Caco-2 (cell line): ENCODE measurements around the gene APBA3. TPM values are rescaled to one million over a fixed set of nuclear protein-coding genes. Genes with fewer than 3 reads are reported as not detected.

Experiments used
- BruUV-seq: library from RNA; stranded (reverse); fragments of 400-500 nt; replicated peaks from 2 replicates; lab custom pipeline; 2021; lab: Mats Ljungman, UMichigan
- CTCF ChIA-PET: fragments of 300-600 bp; sonication (Branson Sonifier 250); formaldehyde crosslinking; loops from one replicate; lab custom pipeline; 2022; ENCODE audit warnings: antibody characterized with exemption; lab: Charles Lee
- POLR2A ChIA-PET: fragments of 300-600 bp; sonication (Branson Sonifier 250); formaldehyde crosslinking; loops from one replicate; lab custom pipeline; 2022; ENCODE audit warnings: antibody characterized with exemption; lab: Charles Lee
- DNase-seq, 2 experiments: peaks; one replicate each; pipeline versions ENCODE4 v3.0.0 to v3.0.0-alpha.2; 2020 to 2022
- H3K27me3 ChIP-seq: replicated peaks from 2 replicates; pipeline ENCODE4 v1.6.0; 2011; ENCODE audit warnings: low read length; ENCODE audit not compliant: control insufficient read depth, insufficient read depth
- H3K36me3 ChIP-seq: 2 replicates; pipeline ENCODE4 v1.5.1; 2011; ENCODE audit warnings: low read length; ENCODE audit not compliant: control insufficient read depth, insufficient read depth
- H3K4me1 ChIP-seq: fragments of 250-450 bp; sonication (Bioruptor Pico); 2 replicates; pipeline ENCODE4 v1.5.1; 2020; ENCODE audit warnings: mild to moderate bottlenecking
- H3K4me3 ChIP-seq: 2 replicates; pipeline ENCODE4 v1.5.1; 2011; ENCODE audit warnings: low read depth, mild to moderate bottlenecking, control low read depth, low read length
- H3K9me3 ChIP-seq: fragments of 250-450 bp; sonication (Bioruptor Pico); 2 replicates; pipeline ENCODE4 v1.5.1; 2020; ENCODE audit warnings: mild to moderate bottlenecking, moderate library complexity
- H3K27ac Mint-ChIP-seq: one replicate; pipeline ENCODE4 v1.8.0; 2022; ENCODE audit warnings: mixed read lengths; ENCODE audit not compliant: unreplicated experiment
- H3K27me3 Mint-ChIP-seq: one replicate; pipeline ENCODE4 v1.8.0; 2022; ENCODE audit warnings: mixed read lengths; ENCODE audit not compliant: insufficient read depth, unreplicated experiment
- H3K36me3 Mint-ChIP-seq: one replicate; pipeline ENCODE4 v1.8.0; 2022; ENCODE audit warnings: mild to moderate bottlenecking, mixed read lengths; ENCODE audit not compliant: insufficient read depth, unreplicated experiment
- H3K4me1 Mint-ChIP-seq: one replicate; pipeline ENCODE4 v1.8.0; 2022; ENCODE audit warnings: low read depth, mixed read lengths; ENCODE audit not compliant: unreplicated experiment
- H3K4me3 Mint-ChIP-seq: one replicate; pipeline ENCODE4 v1.8.0; 2022; ENCODE audit warnings: mild to moderate bottlenecking, moderate library complexity, mixed read lengths; ENCODE audit not compliant: unreplicated experiment
- H3K9me3 Mint-ChIP-seq: one replicate; pipeline ENCODE4 v1.8.0; 2022; ENCODE audit warnings: mixed read lengths; ENCODE audit not compliant: unreplicated experiment
- intact Hi-C: fragments of 100-400 bp; cut with micrococcal nuclease; formaldehyde crosslinking; loops from one replicate; pipeline ENCODE4 v1.10.0; 2022; ENCODE audit not compliant: unreplicated experiment
- total RNA-seq: library from RNA; stranded (reverse); gene quantifications from 2 replicates; pipeline ENCODE4 v1.2.3, GENCODE V29; 2022
- TF ChIP-seq, protein P1 (sequence below), 2 experiments: fragments of 200-600 bp in 1 of 2; IDR thresholded peaks; 1 replicate in 1 of 2; 2 replicates in 1 of 2; pipeline versions ENCODE4 v1.5.1 to v1.8.0; 2011 to 2022; ENCODE audit warnings: antibody characterized with exemption in 1 of 2, control low read depth in 1 of 2, inconsistent platforms in 1 of 2, low read depth in 1 of 2, low read length in 1 of 2, mild to moderate bottlenecking in 1 of 2, moderate library complexity in 1 of 2; ENCODE audit not compliant: insufficient read depth in 1 of 2, severe bottlenecking in 1 of 2, unreplicated experiment in 1 of 2

Gene APBA3
- total RNA-seq, 1 experiment from 2014 or later: 22.1 TPM

DNA sequence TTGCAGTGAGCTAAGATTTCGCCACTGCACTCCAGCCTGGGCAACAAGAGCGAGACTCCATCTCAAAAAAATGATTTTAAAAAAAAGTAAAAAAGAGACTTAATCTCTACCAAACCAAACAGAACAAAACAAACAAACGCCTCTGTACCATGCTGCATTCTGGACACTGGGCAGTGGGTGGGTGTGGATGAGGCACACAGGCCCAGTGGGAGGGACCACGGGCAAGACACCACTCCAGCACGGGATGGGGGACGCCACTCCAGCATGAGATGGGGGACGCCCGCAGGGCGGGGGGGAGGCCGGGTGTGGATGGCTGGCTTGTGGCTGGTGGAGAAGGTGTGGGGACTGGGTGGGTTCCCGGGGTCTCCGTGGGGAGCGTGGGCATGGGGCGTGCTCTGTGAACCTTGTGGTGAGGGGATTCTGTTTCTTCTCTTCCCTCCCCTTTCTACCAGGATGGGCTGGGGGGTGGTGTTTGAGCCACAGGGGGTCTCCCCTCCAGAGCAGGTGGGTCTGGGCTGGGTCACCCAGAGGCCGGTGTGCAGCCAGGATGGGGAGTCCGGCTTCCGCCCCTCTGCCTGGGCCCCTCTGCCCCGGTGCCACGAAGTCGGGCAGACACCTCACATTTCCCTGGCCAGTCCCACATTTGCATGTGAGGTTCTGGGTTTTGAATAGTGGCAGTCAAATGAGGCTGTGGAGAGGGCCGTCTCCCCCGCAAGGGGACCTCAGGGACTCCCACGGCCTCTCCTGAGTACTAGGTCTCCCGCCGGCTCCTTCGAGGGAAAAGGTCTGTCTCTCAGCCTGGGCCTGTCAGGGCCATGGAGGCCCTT is 48.6 kb upstream of the APBA3 start:
- no peaks in the 10 kb centered on the region for H3K36me3 ChIP-seq
- ChIA-PET CTCF (no interaction called here), POLR2A (no interaction called here)
- H3K27me3 Mint-ChIP-seq: no peaks in the 10 kb centered on the region
- no peaks in the 10 kb centered on the region for H3K27me3 ChIP-seq
- no peaks in the 10 kb centered on the region for H3K9me3 ChIP-seq
- H3K9me3 Mint-ChIP-seq: no peaks in the 10 kb centered on the region
- H3K4me1 Mint-ChIP-seq: no peaks in the 10 kb centered on the region
- DNase-seq: no peak
- no peak overlapping the region for H3K27ac Mint-ChIP-seq
- H3K36me3 Mint-ChIP-seq: no peaks in the 10 kb centered on the region
- BruUV-seq: no TSS peak
- TF ChIP-seq, protein P1, sequence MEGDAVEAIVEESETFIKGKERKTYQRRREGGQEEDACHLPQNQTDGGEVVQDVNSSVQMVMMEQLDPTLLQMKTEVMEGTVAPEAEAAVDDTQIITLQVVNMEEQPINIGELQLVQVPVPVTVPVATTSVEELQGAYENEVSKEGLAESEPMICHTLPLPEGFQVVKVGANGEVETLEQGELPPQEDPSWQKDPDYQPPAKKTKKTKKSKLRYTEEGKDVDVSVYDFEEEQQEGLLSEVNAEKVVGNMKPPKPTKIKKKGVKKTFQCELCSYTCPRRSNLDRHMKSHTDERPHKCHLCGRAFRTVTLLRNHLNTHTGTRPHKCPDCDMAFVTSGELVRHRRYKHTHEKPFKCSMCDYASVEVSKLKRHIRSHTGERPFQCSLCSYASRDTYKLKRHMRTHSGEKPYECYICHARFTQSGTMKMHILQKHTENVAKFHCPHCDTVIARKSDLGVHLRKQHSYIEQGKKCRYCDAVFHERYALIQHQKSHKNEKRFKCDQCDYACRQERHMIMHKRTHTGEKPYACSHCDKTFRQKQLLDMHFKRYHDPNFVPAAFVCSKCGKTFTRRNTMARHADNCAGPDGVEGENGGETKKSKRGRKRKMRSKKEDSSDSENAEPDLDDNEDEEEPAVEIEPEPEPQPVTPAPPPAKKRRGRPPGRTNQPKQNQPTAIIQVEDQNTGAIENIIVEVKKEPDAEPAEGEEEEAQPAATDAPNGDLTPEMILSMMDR (IDR thresholded peaks at IDR 0.05; ENCODE audit: insufficient read depth in 1 of 2, low read depth in 1 of 2, low read length in 1 of 2, severe bottlenecking in 1 of 2, unreplicated experiment in 1 of 2): no peak
- no peak overlapping the region for H3K4me3 ChIP-seq
- H3K4me1 ChIP-seq: no peaks in the 10 kb centered on the region
- intact Hi-C loops: no loop called here
- H3K4me3 Mint-ChIP-seq: no peak overlapping the region

DNA sequence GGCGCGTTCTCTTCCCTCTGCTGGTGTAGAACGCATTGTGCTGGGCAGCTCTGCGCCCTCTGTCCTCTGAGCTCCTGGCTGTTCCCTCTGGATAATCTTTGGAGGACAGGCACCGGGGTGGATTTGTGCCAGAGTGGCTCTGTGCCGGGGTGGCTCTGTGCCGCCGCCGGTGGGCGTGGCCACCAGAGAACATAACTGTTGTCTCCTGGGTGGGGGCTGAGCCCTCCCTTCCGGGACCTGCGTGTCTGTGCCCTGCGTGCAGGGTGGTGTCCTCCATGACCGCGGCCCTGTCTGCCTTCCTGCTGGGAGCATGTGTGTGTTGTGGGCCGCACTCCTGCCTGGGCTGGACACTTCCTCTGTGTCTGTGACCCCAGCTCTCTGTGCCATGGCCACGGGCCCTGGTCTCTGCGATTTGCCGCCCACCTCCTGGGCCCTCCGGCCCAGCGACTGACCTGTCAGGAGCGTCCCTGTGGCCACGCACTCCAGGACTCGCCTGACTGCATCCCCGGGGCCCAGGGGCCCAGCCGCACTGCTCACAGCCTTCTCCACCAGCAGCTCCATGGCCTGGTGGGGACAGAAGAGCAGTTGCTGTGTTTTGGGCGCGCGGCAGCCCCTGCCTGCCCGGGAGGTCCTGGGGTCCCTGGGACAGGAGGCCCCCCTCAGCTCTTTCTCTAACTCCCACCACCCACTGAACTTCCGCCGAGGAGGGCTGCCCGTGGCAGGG is 47.1 kb upstream of the APBA3 start:
- ChIA-PET CTCF (no interaction called here), POLR2A (no interaction called here)
- intact Hi-C loops: no loop called here
- no TSS peak for BruUV-seq
- H3K27me3 ChIP-seq: no peaks in the 10 kb centered on the region
- no peaks in the 10 kb centered on the region for H3K36me3 Mint-ChIP-seq
- TF ChIP-seq, protein P1 (IDR thresholded peaks at IDR 0.05; ENCODE audit: insufficient read depth in 1 of 2, low read depth in 1 of 2, low read length in 1 of 2, severe bottlenecking in 1 of 2, unreplicated experiment in 1 of 2): no peak
- no peaks in the 10 kb centered on the region for H3K4me1 Mint-ChIP-seq
- no peak overlapping the region for H3K4me3 ChIP-seq
- H3K27ac Mint-ChIP-seq: no peak overlapping the region
- no peaks in the 10 kb centered on the region for H3K9me3 Mint-ChIP-seq
- no peaks in the 10 kb centered on the region for H3K27me3 Mint-ChIP-seq
- H3K4me3 Mint-ChIP-seq: no peak overlapping the region
- H3K36me3 ChIP-seq: no peaks in the 10 kb centered on the region
- no peak for DNase-seq
- H3K4me1 ChIP-seq: no peaks in the 10 kb centered on the region
- H3K9me3 ChIP-seq: no peaks in the 10 kb centered on the region

DNA sequence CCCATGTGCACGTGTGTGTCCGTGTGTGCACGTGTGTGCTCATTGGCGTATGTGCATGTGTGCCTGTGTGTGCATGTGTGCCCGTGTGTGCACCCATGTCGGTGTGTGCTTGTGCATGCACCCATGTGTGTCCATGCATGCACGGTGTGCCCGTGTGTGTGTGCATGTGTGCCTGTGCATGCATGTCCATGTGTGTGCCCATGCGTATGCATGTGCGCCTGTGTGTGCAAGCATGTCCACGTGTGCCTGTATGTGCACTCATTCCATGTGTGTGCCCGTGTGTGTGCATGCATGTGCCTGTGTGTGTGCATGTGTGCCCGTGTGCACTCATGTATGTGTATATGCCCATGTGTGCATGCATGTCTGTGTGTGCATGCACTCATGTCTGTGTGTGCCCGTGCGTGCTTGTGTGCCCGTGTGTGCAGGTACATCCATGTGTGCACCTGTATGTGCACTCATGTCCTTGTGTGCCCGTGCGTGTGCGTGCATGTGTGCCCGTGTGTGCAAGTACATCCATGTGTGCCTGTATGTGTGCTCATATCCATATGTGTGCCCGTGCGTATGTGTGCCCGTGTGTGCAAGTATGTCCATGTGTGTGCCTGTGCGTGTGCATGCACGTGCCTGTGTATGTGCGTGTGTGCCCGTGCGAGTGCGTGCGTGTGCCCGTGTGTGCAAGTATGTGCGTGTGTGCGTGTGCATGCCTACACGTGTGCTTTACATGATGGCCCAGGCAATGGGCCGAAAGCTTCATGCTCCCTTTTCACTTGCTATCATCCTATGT is 46.3 kb upstream of the APBA3 start:
- no peaks in the 10 kb centered on the region for H3K9me3 ChIP-seq
- H3K27ac Mint-ChIP-seq: no peak overlapping the region
- no peaks in the 10 kb centered on the region for H3K4me1 Mint-ChIP-seq
- no peaks in the 10 kb centered on the region for H3K27me3 ChIP-seq
- DNase-seq: no peak
- H3K27me3 Mint-ChIP-seq: no peaks in the 10 kb centered on the region
- no peaks in the 10 kb centered on the region for H3K4me1 ChIP-seq
- ChIA-PET CTCF (no interaction called here), POLR2A (no interaction called here)
- intact Hi-C loops: no loop called here
- H3K4me3 Mint-ChIP-seq: no peak overlapping the region
- TF ChIP-seq, protein P1 (IDR thresholded peaks at IDR 0.05; ENCODE audit: insufficient read depth in 1 of 2, low read depth in 1 of 2, low read length in 1 of 2, severe bottlenecking in 1 of 2, unreplicated experiment in 1 of 2): no peak
- no peaks in the 10 kb centered on the region for H3K36me3 Mint-ChIP-seq
- no peaks in the 10 kb centered on the region for H3K36me3 ChIP-seq
- H3K4me3 ChIP-seq: no peak overlapping the region
- no TSS peak for BruUV-seq
- no peaks in the 10 kb centered on the region for H3K9me3 Mint-ChIP-seq
